Measurements from ENCODE around the gene METTL9.

DNA sequence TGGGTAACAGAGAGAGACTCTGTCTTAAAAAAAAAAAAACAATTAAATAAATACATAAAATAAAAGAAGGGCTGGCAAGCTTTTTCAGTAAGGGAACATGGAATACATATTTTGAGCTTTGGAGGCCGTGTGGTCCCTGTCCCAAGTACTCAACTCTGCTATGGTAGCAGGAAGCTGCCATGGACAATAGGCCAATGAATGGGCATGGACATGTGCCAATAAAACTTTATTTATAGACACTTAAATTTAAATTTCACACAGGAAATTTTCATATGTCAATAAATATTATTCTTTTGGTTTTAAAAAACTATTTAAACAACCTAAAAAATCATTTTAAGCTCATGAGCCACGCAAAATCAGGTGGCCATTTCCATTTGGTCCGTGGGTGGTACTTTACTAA, 68.2 kb downstream of the METTL9 start:
- TF ChIP-seq, protein P1, sequence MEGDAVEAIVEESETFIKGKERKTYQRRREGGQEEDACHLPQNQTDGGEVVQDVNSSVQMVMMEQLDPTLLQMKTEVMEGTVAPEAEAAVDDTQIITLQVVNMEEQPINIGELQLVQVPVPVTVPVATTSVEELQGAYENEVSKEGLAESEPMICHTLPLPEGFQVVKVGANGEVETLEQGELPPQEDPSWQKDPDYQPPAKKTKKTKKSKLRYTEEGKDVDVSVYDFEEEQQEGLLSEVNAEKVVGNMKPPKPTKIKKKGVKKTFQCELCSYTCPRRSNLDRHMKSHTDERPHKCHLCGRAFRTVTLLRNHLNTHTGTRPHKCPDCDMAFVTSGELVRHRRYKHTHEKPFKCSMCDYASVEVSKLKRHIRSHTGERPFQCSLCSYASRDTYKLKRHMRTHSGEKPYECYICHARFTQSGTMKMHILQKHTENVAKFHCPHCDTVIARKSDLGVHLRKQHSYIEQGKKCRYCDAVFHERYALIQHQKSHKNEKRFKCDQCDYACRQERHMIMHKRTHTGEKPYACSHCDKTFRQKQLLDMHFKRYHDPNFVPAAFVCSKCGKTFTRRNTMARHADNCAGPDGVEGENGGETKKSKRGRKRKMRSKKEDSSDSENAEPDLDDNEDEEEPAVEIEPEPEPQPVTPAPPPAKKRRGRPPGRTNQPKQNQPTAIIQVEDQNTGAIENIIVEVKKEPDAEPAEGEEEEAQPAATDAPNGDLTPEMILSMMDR (IDR thresholded peaks at IDR 0.05): no peak
- no peak for TF ChIP-seq EP300 (IDR thresholded peaks at IDR 0.05)

All from tibial nerve (tissue), 4 donors.